KMS-11 (cell line): Measurements from ENCODE around the gene REG1B.

Source experiments
- H2AFZ ChIP-seq: fragments of 200-600 bp; sonication (generic); 2 replicates; pipeline ENCODE4 v1.6.1; 2016; ENCODE audit warnings: antibody characterized with exemption, mixed run types, low read depth
- H3K27ac ChIP-seq: fragments of 200-600 bp; sonication (generic); 2 replicates; pipeline ENCODE4 v1.6.1; 2016; ENCODE audit warnings: mild to moderate bottlenecking, mixed run types
- H3K27me3 ChIP-seq: fragments of 200-600 bp; sonication (generic); 2 replicates; pipeline ENCODE4 v1.6.1; 2017; ENCODE audit warnings: mild to moderate bottlenecking, low read depth, mixed run types, moderate library complexity; ENCODE audit not compliant: insufficient read depth
- H3K36me3 ChIP-seq: fragments of 200-600 bp; sonication (generic); 2 replicates; pipeline ENCODE4 v1.6.1; 2017; ENCODE audit warnings: mild to moderate bottlenecking, mixed run types; ENCODE audit not compliant: insufficient read depth
- H3K4me1 ChIP-seq: fragments of 200-600 bp; sonication (generic); 2 replicates; pipeline ENCODE4 v1.6.1; 2016; ENCODE audit warnings: mild to moderate bottlenecking, low read depth, mixed run types; ENCODE audit not compliant: poor library complexity, severe bottlenecking
- H3K4me2 ChIP-seq: fragments of 200-600 bp; sonication (generic); 2 replicates; pipeline ENCODE4 v1.7.0; 2016; ENCODE audit warnings: mild to moderate bottlenecking, mixed run types
- H3K4me3 ChIP-seq: fragments of 200-600 bp; sonication (generic); IDR thresholded peaks from 2 replicates; pipeline ENCODE4 v1.6.1; 2017; ENCODE audit warnings: low read depth, low read length, mixed read lengths; ENCODE audit not compliant: insufficient read depth
- H3K79me2 ChIP-seq: fragments of 200-600 bp; sonication (generic); 2 replicates; pipeline ENCODE4 v1.6.1; 2016; ENCODE audit warnings: low read depth, mixed run types; ENCODE audit not compliant: insufficient read depth
- H3K9ac ChIP-seq: fragments of 200-600 bp; sonication (generic); 2 replicates; pipeline ENCODE4 v1.6.1; 2016; ENCODE audit warnings: mild to moderate bottlenecking, mixed run types
- H4K20me1 ChIP-seq: fragments of 200-600 bp; sonication (generic); 2 replicates; pipeline ENCODE4 v1.6.1; 2016; ENCODE audit warnings: mild to moderate bottlenecking, mixed run types; ENCODE audit not compliant: insufficient read depth
- TF ChIP-seq, protein P1 (sequence below): fragments of 200-600 bp; sonication (generic); conservative IDR thresholded peaks from 2 replicates; pipeline ENCODE4 v1.6.1; 2017; ENCODE audit warnings: low read depth, mild to moderate bottlenecking, antibody characterized with exemption, low read length, moderate library complexity, mixed read lengths

REG1B gene

DNA sequence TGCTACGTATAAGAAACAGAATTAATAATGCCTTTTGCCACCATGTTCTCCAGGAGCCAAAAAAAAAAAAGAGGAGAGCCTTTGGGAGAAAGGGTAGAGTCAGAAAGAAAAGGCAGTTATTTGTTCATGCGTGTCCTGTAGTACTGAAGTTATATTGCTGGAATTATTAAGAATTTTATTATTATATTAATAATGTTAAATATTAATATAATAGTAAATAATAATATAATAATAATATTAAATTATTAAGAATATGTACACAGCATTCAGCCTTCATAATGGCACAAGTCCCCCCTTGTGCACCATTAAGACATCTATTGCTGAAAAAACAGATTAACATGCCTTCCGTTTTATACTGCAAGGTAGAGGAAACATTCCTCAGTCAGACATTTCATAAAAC is 40.6 kb upstream of the REG1B start:
- peaks cover 6% of the 10 kb centered on the region for H3K4me1 ChIP-seq
- no peaks in the 10 kb centered on the region for H3K27me3 ChIP-seq
- no peak overlapping the region for H3K4me2 ChIP-seq
- no peaks in the 10 kb centered on the region for H4K20me1 ChIP-seq
- H3K79me2 ChIP-seq, result no peaks in the 10 kb centered on the region
- no peak overlapping the region for H3K27ac ChIP-seq
- no peaks in the 10 kb centered on the region for H3K36me3 ChIP-seq
- H3K4me3 ChIP-seq, result no peak overlapping the region
- H2AFZ ChIP-seq, result no peak overlapping the region
- H3K9ac ChIP-seq, result no peak overlapping the region
- TF ChIP-seq, protein P1, sequence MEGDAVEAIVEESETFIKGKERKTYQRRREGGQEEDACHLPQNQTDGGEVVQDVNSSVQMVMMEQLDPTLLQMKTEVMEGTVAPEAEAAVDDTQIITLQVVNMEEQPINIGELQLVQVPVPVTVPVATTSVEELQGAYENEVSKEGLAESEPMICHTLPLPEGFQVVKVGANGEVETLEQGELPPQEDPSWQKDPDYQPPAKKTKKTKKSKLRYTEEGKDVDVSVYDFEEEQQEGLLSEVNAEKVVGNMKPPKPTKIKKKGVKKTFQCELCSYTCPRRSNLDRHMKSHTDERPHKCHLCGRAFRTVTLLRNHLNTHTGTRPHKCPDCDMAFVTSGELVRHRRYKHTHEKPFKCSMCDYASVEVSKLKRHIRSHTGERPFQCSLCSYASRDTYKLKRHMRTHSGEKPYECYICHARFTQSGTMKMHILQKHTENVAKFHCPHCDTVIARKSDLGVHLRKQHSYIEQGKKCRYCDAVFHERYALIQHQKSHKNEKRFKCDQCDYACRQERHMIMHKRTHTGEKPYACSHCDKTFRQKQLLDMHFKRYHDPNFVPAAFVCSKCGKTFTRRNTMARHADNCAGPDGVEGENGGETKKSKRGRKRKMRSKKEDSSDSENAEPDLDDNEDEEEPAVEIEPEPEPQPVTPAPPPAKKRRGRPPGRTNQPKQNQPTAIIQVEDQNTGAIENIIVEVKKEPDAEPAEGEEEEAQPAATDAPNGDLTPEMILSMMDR, result no peak

DNA sequence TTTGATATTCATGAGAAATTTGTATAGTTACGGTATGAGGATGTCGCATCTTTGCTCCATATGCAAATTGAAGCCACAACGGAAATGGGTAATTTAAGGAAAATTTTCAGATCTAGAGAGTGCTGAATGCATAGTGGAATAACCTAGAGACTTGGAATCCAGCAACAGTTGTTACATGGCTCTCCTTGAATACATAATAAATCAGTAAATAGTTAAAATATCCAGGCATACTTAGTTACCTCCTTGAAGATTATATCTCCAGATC is 37.9 kb upstream of the REG1B start:
- H3K9ac ChIP-seq, result no peak overlapping the region
- H3K36me3 ChIP-seq, result no peaks in the 10 kb centered on the region
- no peaks in the 10 kb centered on the region for H3K79me2 ChIP-seq
- H2AFZ ChIP-seq, result no peak overlapping the region
- no peaks in the 10 kb centered on the region for H3K27me3 ChIP-seq
- no peaks in the 10 kb centered on the region for H4K20me1 ChIP-seq
- TF ChIP-seq, protein P1, result no peak
- no peak overlapping the region for H3K27ac ChIP-seq
- no peak overlapping the region for H3K4me3 ChIP-seq
- H3K4me1 ChIP-seq, result peaks cover 6% of the 10 kb centered on the region
- H3K4me2 ChIP-seq, result no peak overlapping the region

DNA sequence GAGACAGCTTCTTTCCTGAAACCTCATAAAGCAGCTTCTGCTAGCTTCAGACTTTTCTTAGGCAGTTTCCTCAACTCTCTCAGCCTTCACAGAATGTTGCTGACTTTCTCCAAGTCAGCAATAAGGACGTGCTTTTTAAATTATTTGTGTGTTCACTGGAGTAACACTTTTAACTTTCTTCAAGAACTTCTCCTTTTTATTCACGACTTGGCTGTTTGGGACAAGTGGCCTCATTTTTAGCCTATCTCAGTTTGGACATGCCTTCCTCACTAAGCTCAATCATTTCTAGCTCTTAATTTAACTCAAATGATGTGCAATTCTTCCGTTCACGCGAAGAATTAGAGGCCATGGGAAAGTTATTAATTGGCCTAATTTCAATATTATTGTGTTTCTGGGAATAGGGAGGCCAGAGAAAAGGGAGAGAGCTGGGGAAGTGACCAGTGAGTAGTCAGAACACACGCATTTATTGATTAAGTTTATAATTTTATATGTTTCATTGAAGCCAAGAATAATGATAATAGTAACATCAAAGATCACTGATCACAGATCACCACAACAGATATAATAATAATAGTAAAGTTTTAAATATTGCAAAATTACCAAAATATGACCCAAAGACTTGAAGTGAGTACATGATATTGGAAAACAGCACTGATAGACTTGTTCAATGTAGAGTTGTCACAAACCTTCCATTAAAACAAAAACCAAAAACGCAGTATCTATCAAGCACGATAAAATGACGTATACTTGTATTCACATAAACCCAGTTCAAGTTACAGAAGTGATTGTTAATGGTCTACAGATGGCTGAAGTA is 37.3 kb upstream of the REG1B start:
- Histone ChIP-seq H3K4me1 (peaks cover 5% of the 10 kb centered on the region), H3K4me2 (no peak overlapping the region), H3K4me3 (no peak overlapping the region), H2AFZ (no peak overlapping the region), H3K27me3 (no peaks in the 10 kb centered on the region), H3K9ac (no peak overlapping the region), H3K27ac (no peak overlapping the region), H4K20me1 (no peaks in the 10 kb centered on the region), H3K79me2 (no peaks in the 10 kb centered on the region), H3K36me3 (no peaks in the 10 kb centered on the region)
- TF ChIP-seq, protein P1, result no peak

DNA sequence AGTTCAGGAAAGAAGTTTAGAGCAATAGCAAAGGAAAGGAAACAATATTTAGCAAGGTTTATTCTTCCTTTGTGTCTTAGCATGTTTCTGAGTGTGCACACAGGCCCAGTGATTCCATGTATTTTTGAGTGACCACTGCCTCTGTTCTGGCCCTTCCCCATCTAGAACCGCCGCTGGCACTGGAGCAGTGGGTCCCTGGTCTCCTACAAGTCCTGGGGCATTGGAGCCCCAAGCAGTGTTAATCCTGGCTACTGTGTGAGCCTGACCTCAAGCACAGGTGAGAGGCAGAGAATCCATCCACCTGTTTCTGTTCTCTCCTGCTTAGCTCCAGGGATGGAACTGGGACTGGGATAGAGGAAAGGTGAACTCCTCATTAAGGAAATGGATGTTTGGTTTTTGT is 34.9 kb upstream of the REG1B start:
- H3K27me3 ChIP-seq, result no peaks in the 10 kb centered on the region
- H3K79me2 ChIP-seq, result no peaks in the 10 kb centered on the region
- H2AFZ ChIP-seq, result no peak overlapping the region
- no peak overlapping the region for H3K9ac ChIP-seq
- no peak overlapping the region for H3K27ac ChIP-seq
- H3K4me1 ChIP-seq, result no peaks in the 10 kb centered on the region
- TF ChIP-seq, protein P1, result no peak
- H3K4me2 ChIP-seq, result no peak overlapping the region
- H4K20me1 ChIP-seq, result no peaks in the 10 kb centered on the region
- no peak overlapping the region for H3K4me3 ChIP-seq
- no peaks in the 10 kb centered on the region for H3K36me3 ChIP-seq
